GM21423 (cell line): ENCODE measurements around the gene VPS29.

Experiments used
- ATAC-seq: cut with Tn5 transposase; IDR thresholded peaks from one replicate; pipeline ENCODE4 v1.9.1; 2021; ENCODE audit warnings: mild to moderate bottlenecking, moderate library complexity; ENCODE audit not compliant: unreplicated experiment

Gene VPS29

DNA sequence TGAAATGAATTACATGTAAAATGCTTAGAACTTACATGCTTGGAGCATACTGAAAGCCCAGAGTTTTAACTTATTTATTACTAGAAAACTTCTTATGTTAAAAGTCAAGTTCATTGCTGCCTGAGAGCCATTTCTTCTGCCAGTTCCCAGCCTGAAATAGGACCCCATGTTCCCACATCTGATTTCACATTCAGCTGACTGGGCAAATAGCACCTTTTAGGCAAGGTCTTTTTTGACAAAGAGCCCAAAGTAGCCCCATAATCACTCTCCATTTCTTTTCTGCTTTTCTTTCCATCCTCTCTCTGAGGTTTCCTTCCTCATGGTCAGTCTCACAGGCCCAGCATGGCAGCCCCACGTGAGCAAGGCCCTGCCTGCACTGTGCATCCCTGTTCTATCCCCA lies 50.6 kb downstream of the VPS29 start:
- ATAC-seq, result no peak

DNA sequence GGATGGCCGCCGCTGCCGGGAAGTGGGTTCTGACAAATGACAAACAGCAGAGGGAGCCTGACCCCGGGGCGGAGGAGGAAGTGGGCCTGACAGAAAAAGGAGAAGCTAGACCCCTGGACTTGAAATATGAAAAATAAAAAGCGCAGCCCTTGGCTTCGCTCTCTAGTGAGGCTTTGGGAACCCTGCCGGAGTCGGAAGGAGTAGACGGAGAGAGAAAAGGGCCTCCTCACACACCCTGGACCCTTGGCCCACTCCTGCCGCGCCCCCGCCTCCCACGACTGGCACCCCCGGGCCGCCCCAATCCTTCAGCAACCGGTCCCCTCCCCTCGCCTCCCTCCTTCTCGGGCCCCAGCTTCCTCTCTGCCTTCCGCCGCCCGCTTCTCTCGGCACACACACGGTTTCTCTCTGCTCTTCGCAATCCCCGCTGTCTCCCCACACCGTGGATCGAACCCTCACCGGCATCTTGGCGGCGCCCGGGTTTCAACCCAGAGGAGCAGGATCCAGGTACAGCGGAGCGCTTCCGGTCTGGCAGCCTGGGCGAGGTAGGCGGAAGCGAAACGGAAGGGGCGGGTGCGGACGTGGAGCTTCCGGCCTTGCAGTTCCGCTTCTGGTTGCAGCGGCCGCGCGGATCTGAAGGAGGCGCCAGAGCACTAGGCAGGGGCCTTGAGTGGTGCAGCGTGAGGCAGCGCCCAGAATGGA lies 52.0 kb downstream of the VPS29 start, which contains the start of gene ARPC3:
Gene ARPC3, minus strand, starts transcription at position 539 of the 699 bp plus-strand sequence. Its CDS starts 77 bp downstream, at position 462.
- ATAC-seq, result peak; percentile 94

DNA sequence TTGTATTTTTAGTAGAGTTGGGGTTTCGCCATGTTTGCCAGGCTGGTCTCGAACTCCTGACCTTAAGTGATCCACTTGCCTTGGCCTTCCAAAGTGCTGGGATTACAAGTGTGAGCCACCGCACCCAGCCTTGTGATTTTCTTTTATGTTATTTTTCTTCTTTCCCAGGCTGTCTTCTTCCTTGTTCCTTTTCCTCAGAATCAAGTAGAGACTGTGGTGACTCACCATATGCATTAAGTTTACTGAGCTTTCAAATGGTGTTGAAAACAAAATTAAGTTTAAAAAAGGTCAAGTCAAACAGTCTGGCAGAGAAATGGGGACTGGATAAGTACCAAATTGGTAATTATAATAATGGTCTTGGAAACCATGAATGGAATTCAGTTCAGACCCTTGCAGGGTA lies 57.5 kb downstream of the VPS29 start:
- ATAC-seq, result no peak
